ENCODE measurements around the gene TAPBPL.
"Not testable (repeated sequence)": the region's sequence is repeated elsewhere in the genome, so short reads cannot be mapped to it uniquely, and the experiment has no call there.

The TAPBPL gene

GRCh38 chr12:6462234-6462995, 10.6 kb downstream of the TAPBPL start:
- DNase-seq: no peak

- DNase-seq: no peak
Measured at GRCh38 chr12:6463216-6463615, 11.4 kb downstream of the TAPBPL start.

GRCh38 chr12:6463858-6464257, 12.0 kb downstream of the TAPBPL start:
- no peak for DNase-seq

GRCh38 chr12:6464531-6464930, 12.7 kb downstream of the TAPBPL start:
- no peak for DNase-seq

- peak; percentile 35 to 73 for DNase-seq
Measured at GRCh38 chr12:6465467-6466183, 13.8 kb downstream of the TAPBPL start.

GRCh38 chr12:6466184-6466573, 14.3 kb downstream of the TAPBPL start:
- DNase-seq: no peak

- not testable (repeated sequence) for DNase-seq
Measured at GRCh38 chr12:6466751-6467150, 14.9 kb downstream of the TAPBPL start.

GRCh38 chr12:6467571-6468282, 15.9 kb downstream of the TAPBPL start:
- DNase-seq: not testable (repeated sequence)

GRCh38 chr12:6468283-6468575, 16.4 kb downstream of the TAPBPL start:
- DNase-seq: no peak

GRCh38 chr12:6469092-6469491, 17.2 kb downstream of the TAPBPL start:
- DNase-seq: no peak

GRCh38 chr12:6469609-6470374, 17.9 kb downstream of the TAPBPL start:
- DNase-seq: no peak

- peak; percentile 94 to 96 for DNase-seq
Measured at GRCh38 chr12:6470375-6471163, 18.7 kb downstream of the TAPBPL start, which contains the start of gene VAMP1. Gene VAMP1 (minus strand): TSS chr12:6470677. CDS start chr12:6470531, 146 bp downstream.

GRCh38 chr12:6471989-6472360, 20.1 kb downstream of the TAPBPL start:
- no peak for DNase-seq

- DNase-seq: no peak
Measured at GRCh38 chr12:6472491-6472890, 20.6 kb downstream of the TAPBPL start.

- not testable (repeated sequence) for DNase-seq
Measured at GRCh38 chr12:6475233-6475975, 23.6 kb downstream of the TAPBPL start.

- no peak for DNase-seq
Measured at GRCh38 chr12:6476489-6476888, 24.6 kb downstream of the TAPBPL start.

GRCh38 chr12:6477601-6478377, 25.9 kb downstream of the TAPBPL start:
- DNase-seq: not testable (repeated sequence)

GRCh38 chr12:6478416-6478815, 26.6 kb downstream of the TAPBPL start:
- no peak for DNase-seq

- DNase-seq: no peak
Measured at GRCh38 chr12:6488240-6488639, 36.4 kb downstream of the TAPBPL start.

GRCh38 chr12:6489449-6489848, 37.6 kb downstream of the TAPBPL start:
- no peak for DNase-seq

GRCh38 chr12:6490673-6491072, 38.8 kb downstream of the TAPBPL start:
- DNase-seq: not testable (repeated sequence)

Data from CD4-positive, alpha-beta T cell treated with Interferon alpha-2 for 1 hour (primary cell).